Activated naive CD4-positive, alpha-beta T cell treated with anti-CD3 and anti-CD28 coated beads, Interleukin-2, amount 10 ng/mL, durations not matched to agents 7 days and 5 days (primary cell): ENCODE measurements around the gene BSPRY.
"Not testable (repeated sequence)": the region's sequence is repeated elsewhere in the genome, so short reads cannot be mapped to it uniquely, and the experiment has no call there.

ENCODE experiments used
- CTCF ChIA-PET: fragments of 350-600 bp; sonication (Branson Sonifier 250); formaldehyde crosslinking; loops from one replicate; lab custom pipeline; 2021; ENCODE audit warnings: antibody characterized with exemption; lab: Charles Lee
- DNase-seq: peaks from one replicate; pipeline ENCODE4 v3.0.0-alpha.2; 2020
- H3K27ac Mint-ChIP-seq: one replicate; pipeline ENCODE4 v1.8.0; 2021; ENCODE audit warnings: mild to moderate bottlenecking, moderate library complexity, mixed read lengths
- H3K27me3 Mint-ChIP-seq: one replicate; pipeline ENCODE4 v1.8.0; 2021; ENCODE audit warnings: mild to moderate bottlenecking, mixed read lengths
- H3K36me3 Mint-ChIP-seq: one replicate; pipeline ENCODE4 v1.8.0; 2021; ENCODE audit warnings: mixed read lengths
- H3K4me1 Mint-ChIP-seq: one replicate; pipeline ENCODE4 v1.8.0; 2021; ENCODE audit warnings: mixed read lengths
- H3K4me3 Mint-ChIP-seq: one replicate; pipeline ENCODE4 v1.8.0; 2021; ENCODE audit warnings: mild to moderate bottlenecking, moderate library complexity, mixed read lengths
- H3K9me3 Mint-ChIP-seq: one replicate; pipeline ENCODE4 v1.8.0; 2021; ENCODE audit warnings: mixed read lengths

Gene BSPRY

GRCh38 chr9:113401027-113401792, 51.9 kb downstream of the BSPRY start, which contains the start of gene ALAD:
TSS of gene ALAD (minus strand) at chr9:113401284. CDS start at chr9:113393559, 7,725 bp downstream.
- H3K27ac Mint-ChIP-seq: peak within 1 kb of the TSS; percentile 83
- H3K36me3 Mint-ChIP-seq: peaks cover 5% of the 10 kb centered on the region
- peaks cover 3% of the 10 kb centered on the region for H3K27me3 Mint-ChIP-seq
- CTCF ChIA-PET: interaction anchor here (0.7 to 9.4 kb wide), 21 partner anchors 9 to 255 kb away, joined by 3 to 71 read pairs (median 4); partner anchors contain the start of genes BSPRY, C9orf43, CDC26 and POLE3
- H3K9me3 Mint-ChIP-seq: no peaks in the 10 kb centered on the region
- peaks cover 26% of the 10 kb centered on the region for H3K4me1 Mint-ChIP-seq
- DNase-seq: peak; percentile 99
- H3K4me3 Mint-ChIP-seq: peak within 1 kb of the TSS; percentile 94

- Mint-ChIP-seq H3K27ac (no peak overlapping the region), H3K9me3 (no peaks in the 10 kb centered on the region), H3K4me1 (peaks cover 45% of the 10 kb centered on the region), H3K4me3 (no peak overlapping the region), H3K27me3 (peaks cover 3% of the 10 kb centered on the region), H3K36me3 (peaks cover 17% of the 10 kb centered on the region)
- no peak for DNase-seq
- CTCF ChIA-PET: interaction anchor here (0.6 to 9.4 kb wide), 10 partner anchors 17 to 252 kb away, joined by 3 to 71 read pairs (median 3); no protein-coding TSS in a partner anchor
Measured at GRCh38 chr9:113403646-113404045, 54.3 kb downstream of the BSPRY start.

DNA sequence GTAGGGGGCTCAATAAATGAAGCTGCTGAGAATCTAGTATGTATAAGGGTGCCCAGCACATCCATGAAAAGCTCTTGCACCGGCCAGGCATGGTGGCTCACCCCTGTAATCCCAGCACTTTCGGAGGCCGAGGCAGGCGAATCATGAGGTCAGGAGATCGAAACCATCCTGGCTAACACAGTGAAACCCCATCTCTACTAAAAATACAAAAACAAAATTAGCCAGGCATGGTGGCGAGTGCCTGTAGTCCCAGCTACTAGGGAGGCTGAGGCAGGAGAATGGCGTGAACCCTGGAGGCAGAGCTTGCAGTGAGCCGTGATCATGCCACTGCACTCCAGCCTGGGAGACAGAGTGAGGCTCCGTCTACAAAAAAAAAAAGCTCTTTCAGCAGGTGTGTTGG, 57.0 kb downstream of the BSPRY start:
- H3K4me1 Mint-ChIP-seq: peaks cover 40% of the 10 kb centered on the region

DNA sequence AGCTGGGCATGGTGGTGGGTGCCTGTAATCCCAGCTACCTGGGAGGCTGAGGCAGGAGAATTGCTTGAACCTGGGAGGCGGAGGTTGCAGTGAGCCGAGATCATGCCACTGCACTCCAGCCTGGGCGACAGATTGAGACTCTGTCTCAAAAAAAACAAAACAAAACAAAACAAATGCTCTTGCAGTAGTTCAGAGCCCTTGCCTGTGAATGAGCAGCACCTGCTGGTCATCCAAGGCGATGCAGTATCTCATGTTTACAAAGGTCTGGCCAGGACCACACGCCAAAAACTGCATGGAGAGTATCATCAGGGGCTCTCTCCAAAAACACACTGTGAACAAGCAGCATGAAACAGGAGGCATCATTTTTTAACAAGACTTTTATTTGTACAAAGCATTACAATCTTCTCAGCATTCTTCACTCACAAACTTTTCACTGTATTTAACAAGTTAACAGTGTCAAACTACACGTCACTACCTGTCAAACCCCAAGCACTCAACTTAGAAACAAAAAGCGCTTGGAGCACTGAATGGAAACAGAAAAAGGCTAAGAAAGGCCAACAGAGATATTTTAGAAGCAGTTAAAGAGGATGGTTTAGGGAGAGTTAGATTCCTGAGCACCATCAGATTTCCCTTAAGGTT, 57.7 kb downstream of the BSPRY start:
- Mint-ChIP-seq H3K27ac (peak overlapping the region; percentile 83), H3K4me3 (peak overlapping the region; percentile 16)

More for the DNA sequence above, 57.0 kb downstream of the BSPRY start:
- H3K36me3 Mint-ChIP-seq: peaks cover 33% of the 10 kb centered on the region
- DNase-seq, H3K4me3 Mint-ChIP-seq, H3K9me3 Mint-ChIP-seq, H3K27me3 Mint-ChIP-seq: not testable (repeated sequence)
- H3K27ac Mint-ChIP-seq: peak overlapping the region; percentile 37
- CTCF ChIA-PET: interaction anchor here (0.8 to 9.4 kb wide), 6 partner anchors 45 to 250 kb away, joined by 3 to 71 read pairs (median 9); partner anchors contain the start of genes CDC26 and PRPF4

GRCh38 chr9:113409481-113409880, 60.1 kb downstream of the BSPRY start:
- peaks cover 33% of the 10 kb centered on the region for H3K36me3 Mint-ChIP-seq
- H3K27me3 Mint-ChIP-seq: no peaks in the 10 kb centered on the region

More for the DNA sequence above, 57.7 kb downstream of the BSPRY start:
- Mint-ChIP-seq H3K4me1 (peaks cover 39% of the 10 kb centered on the region), H3K36me3 (peaks cover 33% of the 10 kb centered on the region)
- not testable (repeated sequence) for H3K9me3 Mint-ChIP-seq, H3K27me3 Mint-ChIP-seq
- DNase-seq: peak; percentile 79
- CTCF ChIA-PET: interaction anchor here (0.8 to 9.4 kb wide), 4 partner anchors 97 to 249 kb away, joined by 3 to 71 read pairs (median 28); partner anchors contain the start of genes CDC26 and PRPF4

GRCh38 chr9:113409883-113410206, 60.5 kb downstream of the BSPRY start:
- no peak for DNase-seq
- H3K27ac Mint-ChIP-seq: peak overlapping the region; percentile 99
- peaks cover 33% of the 10 kb centered on the region for H3K36me3 Mint-ChIP-seq
- H3K4me1 Mint-ChIP-seq: peaks cover 39% of the 10 kb centered on the region
- no peaks in the 10 kb centered on the region for H3K27me3 Mint-ChIP-seq
- CTCF ChIA-PET: interaction anchor here (0.8 to 2.8 kb wide), 8 partner anchors 9 to 180 kb away, joined by 3 to 13 read pairs (median 6); partner anchors contain the start of genes ALAD, CDC26 and PRPF4
- H3K9me3 Mint-ChIP-seq: no peaks in the 10 kb centered on the region
- peak overlapping the region; percentile 91 for H3K4me3 Mint-ChIP-seq

More at GRCh38 chr9:113409481-113409880, 60.1 kb downstream of the BSPRY start:
- Mint-ChIP-seq H3K9me3 (no peaks in the 10 kb centered on the region), H3K27ac (peak overlapping the region; percentile 99), H3K4me1 (peaks cover 39% of the 10 kb centered on the region), H3K4me3 (peak overlapping the region; percentile 91)
- CTCF ChIA-PET: interaction anchor here (0.9 to 3.6 kb wide), 8 partner anchors 8 to 179 kb away, joined by 3 to 43 read pairs (median 10); partner anchors contain the start of genes ALAD, CDC26 and PRPF4
- no peak for DNase-seq

DNA sequence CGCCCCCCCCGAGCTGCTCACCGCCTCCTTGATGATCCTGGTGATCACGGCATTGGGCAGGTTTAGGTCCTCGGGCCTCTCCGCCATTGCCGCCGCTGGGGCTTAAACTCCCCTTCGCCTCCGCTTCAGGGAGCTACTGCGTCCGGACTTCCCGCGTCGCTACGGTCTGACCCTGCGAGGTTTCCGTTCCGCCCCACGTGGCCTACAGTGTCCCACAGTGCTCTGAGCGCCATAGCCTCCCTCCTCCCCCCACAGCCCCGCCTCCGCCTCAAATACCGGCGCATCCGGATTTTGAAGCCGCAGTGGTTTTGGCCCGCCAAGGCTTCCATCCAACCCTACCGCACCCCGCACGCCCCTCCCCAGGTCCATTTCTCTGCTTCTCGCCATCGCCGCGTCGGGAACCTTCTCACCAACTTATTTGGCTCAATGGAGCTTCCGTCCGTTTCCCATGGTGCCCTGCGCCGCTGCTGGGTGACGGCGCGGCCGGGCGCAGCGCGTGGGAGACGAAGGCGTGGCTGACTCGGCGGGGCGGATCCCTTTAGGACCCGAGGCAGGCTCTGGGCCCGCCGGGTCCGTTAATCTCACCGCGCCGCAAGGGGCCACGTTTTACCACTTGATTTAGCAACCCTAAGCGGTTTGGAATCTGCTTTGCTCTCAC, 61.0 kb downstream of the BSPRY start, which contains the start of the genes C9orf43 and POLE3:
Gene C9orf43 (plus strand): TSS at position 541 of the 658 bp plus-strand sequence. CDS start 2,747 bp downstream, outside the sequence.
Gene POLE3 (minus strand): TSS at position 469 of the 658 bp plus-strand sequence. CDS start 382 bp downstream, at position 87.
- Mint-ChIP-seq H3K27me3 (no peaks in the 10 kb centered on the region), H3K36me3 (peaks cover 33% of the 10 kb centered on the region), H3K27ac (peak within 1 kb of the TSS; percentile 99), H3K4me3 (peak within 1 kb of the TSS; percentile 91), H3K9me3 (no peaks in the 10 kb centered on the region), H3K4me1 (peaks cover 39% of the 10 kb centered on the region)
- peak; percentile 96 for DNase-seq
- CTCF ChIA-PET: interaction anchor here (0.8 to 2.8 kb wide), 7 partner anchors 9 to 179 kb away, joined by 3 to 13 read pairs (median 9); partner anchors contain the start of genes ALAD, CDC26 and PRPF4

- CTCF ChIA-PET: interaction anchor here (1.0 kb wide), 1 partner anchor 107 kb away, joined by 3 read pairs; no protein-coding TSS in a partner anchor
- Mint-ChIP-seq H3K4me3 (no peak overlapping the region), H3K36me3 (no peaks in the 10 kb centered on the region), H3K9me3 (no peaks in the 10 kb centered on the region), H3K4me1 (peaks cover 5% of the 10 kb centered on the region), H3K27me3 (no peaks in the 10 kb centered on the region), H3K27ac (no peak overlapping the region)
- no peak for DNase-seq
Measured at GRCh38 chr9:113416149-113416721, 66.9 kb downstream of the BSPRY start.

DNA sequence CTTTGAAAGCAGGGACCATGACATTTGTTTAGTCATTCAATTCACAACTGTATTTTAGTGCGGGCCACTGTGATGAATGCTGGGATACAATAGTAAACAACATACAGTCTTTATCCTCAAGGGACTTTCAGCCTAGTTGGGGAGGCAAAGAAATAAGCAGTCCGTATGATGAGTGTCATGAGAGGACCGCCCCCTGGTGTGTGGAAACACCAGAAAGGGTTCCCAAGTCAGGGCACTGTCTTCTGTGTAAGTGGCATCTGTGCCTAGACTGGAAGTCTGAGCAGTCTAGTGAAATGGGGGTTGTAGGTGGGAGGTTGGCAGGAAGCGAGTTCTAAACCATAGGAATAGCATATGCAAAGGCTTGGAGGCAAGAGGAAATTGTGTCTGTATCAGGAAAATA, 68.0 kb downstream of the BSPRY start:
- CTCF ChIA-PET: no interaction called here
- Mint-ChIP-seq H3K9me3 (no peaks in the 10 kb centered on the region), H3K4me3 (no peak overlapping the region), H3K27ac (no peak overlapping the region), H3K4me1 (no peaks in the 10 kb centered on the region), H3K36me3 (no peaks in the 10 kb centered on the region), H3K27me3 (no peaks in the 10 kb centered on the region)
- DNase-seq: no peak
